GM06990 (cell line): ENCODE data around the gene PAX9.

Experiments
- DNase-seq: peaks from one replicate; pipeline ENCODE4 v3.0.0-alpha.2; 2011; ENCODE audit not compliant: insufficient read length; ENCODE audit errors: extremely low read depth
- H3K27me3 ChIP-seq: replicated peaks from 2 replicates; pipeline ENCODE4 v1.6.0; 2011; ENCODE audit warnings: low read length; ENCODE audit not compliant: control insufficient read depth, insufficient read depth
- H3K36me3 ChIP-seq: 2 replicates; pipeline ENCODE4 v1.5.1; 2011; ENCODE audit warnings: low read length; ENCODE audit not compliant: control insufficient read depth, insufficient read depth
- H3K4me3 ChIP-seq: replicated peaks from 2 replicates; pipeline ENCODE4 v1.5.1; 2011; ENCODE audit warnings: low read depth, mild to moderate bottlenecking, control low read depth, low read length
- TF ChIP-seq, protein P1 (sequence below): IDR thresholded peaks from 2 replicates; pipeline ENCODE4 v1.5.1; 2011; ENCODE audit warnings: low read length, control low read depth, mild to moderate bottlenecking, inconsistent platforms; ENCODE audit not compliant: insufficient read depth, poor library complexity, severe bottlenecking

The PAX9 gene

DNA sequence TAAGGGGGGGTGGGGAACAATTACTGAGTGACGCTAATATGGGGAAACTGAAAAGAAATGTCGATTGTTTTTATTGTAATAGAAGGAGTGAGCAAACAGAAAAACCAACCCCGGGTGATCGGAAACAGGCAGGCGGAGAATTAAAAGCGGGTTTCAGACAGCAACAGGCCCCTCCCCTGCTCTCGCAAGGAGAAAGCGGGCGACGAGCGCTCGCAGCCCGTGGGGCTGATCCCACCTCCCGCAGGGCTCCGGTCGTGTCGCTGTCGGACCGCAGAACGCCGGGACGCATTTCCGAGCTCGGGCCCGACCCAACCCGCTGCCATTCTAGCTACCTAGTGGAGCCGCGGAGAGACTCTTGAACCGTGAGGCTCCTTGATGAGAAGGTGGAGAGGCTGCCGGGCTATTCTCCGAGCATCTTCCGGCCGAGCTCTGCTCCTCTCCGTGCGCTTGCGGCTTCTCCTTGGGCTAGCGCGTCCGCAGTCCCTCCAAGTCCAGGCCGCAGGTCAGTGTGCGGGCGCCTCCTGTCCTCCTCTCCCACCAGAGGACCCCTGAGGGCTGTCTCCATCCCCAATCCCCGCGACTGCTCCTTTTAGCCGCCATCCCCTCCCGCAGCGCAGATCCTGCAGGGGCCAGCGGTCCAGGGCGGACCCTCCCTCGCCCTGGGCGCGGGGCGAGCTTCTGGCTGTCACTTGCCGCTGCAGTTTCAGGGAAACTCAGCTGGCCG, 4.1 kb upstream of the PAX9 start:
- H3K27me3 ChIP-seq = peaks cover 1% of the 10 kb centered on the region
- no peak for DNase-seq
- H3K36me3 ChIP-seq = no peaks in the 10 kb centered on the region
- no peak overlapping the region for H3K4me3 ChIP-seq
- TF ChIP-seq, protein P1, sequence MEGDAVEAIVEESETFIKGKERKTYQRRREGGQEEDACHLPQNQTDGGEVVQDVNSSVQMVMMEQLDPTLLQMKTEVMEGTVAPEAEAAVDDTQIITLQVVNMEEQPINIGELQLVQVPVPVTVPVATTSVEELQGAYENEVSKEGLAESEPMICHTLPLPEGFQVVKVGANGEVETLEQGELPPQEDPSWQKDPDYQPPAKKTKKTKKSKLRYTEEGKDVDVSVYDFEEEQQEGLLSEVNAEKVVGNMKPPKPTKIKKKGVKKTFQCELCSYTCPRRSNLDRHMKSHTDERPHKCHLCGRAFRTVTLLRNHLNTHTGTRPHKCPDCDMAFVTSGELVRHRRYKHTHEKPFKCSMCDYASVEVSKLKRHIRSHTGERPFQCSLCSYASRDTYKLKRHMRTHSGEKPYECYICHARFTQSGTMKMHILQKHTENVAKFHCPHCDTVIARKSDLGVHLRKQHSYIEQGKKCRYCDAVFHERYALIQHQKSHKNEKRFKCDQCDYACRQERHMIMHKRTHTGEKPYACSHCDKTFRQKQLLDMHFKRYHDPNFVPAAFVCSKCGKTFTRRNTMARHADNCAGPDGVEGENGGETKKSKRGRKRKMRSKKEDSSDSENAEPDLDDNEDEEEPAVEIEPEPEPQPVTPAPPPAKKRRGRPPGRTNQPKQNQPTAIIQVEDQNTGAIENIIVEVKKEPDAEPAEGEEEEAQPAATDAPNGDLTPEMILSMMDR = no peak

DNA sequence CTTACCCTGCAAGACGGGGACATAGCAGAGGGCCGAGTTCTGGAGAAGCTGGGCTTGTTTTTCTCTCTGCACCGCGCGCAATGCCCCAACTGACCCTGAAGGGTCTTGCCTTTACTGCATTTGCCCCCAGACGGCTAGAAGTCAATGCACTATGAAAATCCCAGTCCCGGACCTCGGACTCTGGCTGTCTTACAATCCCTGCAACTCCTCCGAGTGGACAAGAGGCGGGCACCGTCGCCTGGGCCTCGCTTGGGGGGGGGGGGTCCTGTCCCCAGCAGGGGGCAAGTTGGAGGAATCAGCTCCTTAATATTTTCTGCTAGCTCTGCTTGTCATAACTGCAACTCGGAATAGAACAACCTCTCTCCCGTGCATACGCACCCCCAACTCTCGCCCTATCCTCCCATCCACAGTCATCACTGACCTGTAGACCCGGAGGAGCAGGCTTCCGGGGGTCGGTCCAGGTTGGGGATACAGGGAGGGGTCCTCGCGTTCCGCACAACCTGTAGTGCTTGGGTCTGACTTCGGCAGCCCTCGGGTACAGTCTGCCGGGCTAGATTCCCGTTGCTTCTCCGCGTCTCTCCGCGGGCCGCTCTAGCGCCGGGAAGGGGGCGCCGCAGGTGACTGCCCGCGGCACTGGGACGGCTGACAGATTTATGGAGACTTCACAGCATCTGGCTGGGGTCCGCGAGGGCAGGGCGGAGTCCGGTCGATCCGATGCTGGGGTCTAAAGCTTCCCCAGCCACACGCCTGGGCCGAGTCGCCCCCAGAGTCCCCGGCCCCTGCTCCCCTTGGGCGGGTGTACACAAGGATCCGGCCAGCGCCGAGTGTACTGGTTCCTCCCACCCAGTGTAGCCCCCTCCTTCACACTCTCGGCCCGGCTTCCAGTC, 3.3 kb upstream of the PAX9 start:
- Histone ChIP-seq H3K36me3 (no peaks in the 10 kb centered on the region), H3K4me3 (no peak overlapping the region), H3K27me3 (no peaks in the 10 kb centered on the region)
- TF ChIP-seq, protein P1 = no peak
- no peak for DNase-seq

DNA sequence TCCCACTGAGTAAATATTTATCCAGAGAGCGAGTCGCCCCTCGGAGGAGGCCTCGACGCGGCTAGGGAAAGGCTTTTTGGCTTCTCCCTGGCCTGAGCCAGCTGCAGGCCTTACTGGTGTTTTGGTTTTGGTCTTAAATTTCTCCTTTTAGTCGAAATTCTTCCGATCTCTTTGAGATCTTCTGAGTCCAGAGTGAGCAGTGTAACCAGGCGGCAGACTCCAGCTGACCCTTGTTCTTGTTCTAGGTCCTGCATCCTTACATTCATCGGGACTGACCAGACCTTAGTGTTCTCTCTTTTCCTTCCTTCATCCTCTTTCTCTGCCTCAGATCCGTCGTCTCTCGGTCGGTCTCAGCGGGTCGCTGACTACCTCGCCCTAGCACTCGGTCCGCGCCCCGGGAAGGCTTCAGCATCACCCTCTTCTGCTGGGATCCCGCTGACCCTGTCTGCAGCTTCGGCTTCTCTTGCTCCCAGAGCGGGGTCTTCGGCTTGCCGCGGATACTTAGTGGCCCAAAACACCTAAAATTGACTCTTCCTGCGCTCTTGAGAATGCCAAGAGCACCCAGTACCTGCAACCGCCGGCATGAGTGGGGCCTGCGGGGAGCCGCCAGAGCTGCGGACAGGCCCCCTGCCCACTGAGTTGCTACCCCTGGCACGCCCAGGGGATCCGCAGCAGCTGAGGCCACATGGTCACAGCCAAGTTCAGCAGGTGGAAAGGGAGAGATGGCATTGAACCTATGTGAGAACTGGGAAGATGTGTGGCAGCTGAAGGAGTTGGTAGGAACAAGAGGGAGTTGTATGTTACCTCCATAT, 2.4 kb upstream of the PAX9 start:
- Histone ChIP-seq H3K27me3 (no peaks in the 10 kb centered on the region), H3K4me3 (no peak overlapping the region), H3K36me3 (no peaks in the 10 kb centered on the region)
- no peak for DNase-seq
- TF ChIP-seq, protein P1 = no peak

DNA sequence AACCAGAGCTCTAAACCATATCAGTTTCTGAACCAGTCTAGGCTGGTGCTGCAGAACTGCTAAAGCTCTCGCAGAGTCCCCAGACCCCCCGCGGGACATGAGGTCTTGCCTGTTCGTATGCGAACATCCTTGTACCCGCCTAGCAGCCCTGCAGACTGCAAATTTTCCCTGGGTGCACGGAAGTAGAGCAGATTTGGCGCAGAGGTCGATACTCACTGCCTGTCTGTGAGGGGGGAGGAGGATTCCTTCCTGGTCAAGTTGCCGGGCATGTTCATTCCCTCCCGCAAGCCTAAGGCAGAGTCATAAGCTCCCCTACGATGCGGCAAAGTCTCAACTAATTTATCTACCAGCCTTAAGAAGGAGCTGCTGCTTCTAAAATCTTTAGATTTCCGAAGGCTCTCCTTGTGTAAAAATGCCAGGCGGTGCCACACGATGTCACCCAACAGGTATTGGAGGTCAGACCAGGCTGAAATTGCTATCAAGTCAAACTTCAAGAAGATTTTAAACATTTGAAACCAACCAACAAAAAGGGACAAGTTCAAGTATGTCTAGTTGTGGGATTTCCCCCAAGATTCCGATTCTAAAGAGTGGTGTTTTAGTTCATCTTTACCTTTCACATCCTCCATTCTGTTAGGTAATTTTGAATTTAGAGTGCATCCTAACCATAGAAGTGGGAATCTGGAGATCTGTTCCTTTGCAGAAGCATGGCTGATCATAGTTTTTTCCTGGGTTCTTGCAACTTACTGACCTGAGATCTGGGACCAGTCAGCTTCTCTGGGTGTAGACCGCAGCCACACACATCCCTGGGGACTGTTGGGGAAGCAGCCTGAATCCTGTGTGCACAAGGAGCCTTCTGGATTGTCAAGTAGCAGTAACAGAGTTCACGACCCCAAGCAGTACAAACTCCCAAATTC, 1.6 kb upstream of the PAX9 start:
- DNase-seq = no peak
- H3K4me3 ChIP-seq = no peak overlapping the region
- H3K27me3 ChIP-seq = no peaks in the 10 kb centered on the region
- no peaks in the 10 kb centered on the region for H3K36me3 ChIP-seq
- TF ChIP-seq, protein P1 = no peak
